Measurements from ENCODE around the gene CERS6.

Gene CERS6

GRCh38 chr2:168642873-168643272 is 186.8 kb downstream of the CERS6 start:
- Histone ChIP-seq H3K27ac (replicated peaks; ENCODE audit: low read length) (no peak overlapping the region), H4K8ac (ENCODE audit: low read depth, low read length) (no peak overlapping the region), H2BK12ac (ENCODE audit: low read length) (no peak overlapping the region), H3K4me1 (ENCODE audit: control insufficient read depth in 2 of 2, insufficient read depth in 1 of 2, low read depth in 1 of 2, low read length in 2 of 2) (peaks cover 3 to 13% of the 10 kb centered on the region in 2 donors), H2AFZ (ENCODE audit: low read length) (no peak overlapping the region), H3K4ac (ENCODE audit: low read length) (no peak overlapping the region), H2AK5ac (ENCODE audit: low read depth, low read length) (no peak overlapping the region), H3K36me3 (replicated peaks in 1 of 2; ENCODE audit: control insufficient read depth in 2 of 2, insufficient read depth in 2 of 2, low read length in 2 of 2) (no peaks in the 10 kb centered on the region), H3K4me3 (ENCODE audit: low read length in 2 of 2) (no peak overlapping the region), H2BK120ac (ENCODE audit: low read depth, low read length) (no peak overlapping the region), H3K18ac (ENCODE audit: low read length) (no peak overlapping the region), H3K9ac (ENCODE audit: low read depth, low read length, poor library complexity) (no peak overlapping the region), H2BK5ac (ENCODE audit: low read length) (no peak overlapping the region), H3K9me3 (replicated peaks in 1 of 2; ENCODE audit: control insufficient read depth in 2 of 2, insufficient read depth in 1 of 2, low read depth in 1 of 2, low read length in 2 of 2) (no peaks in the 10 kb centered on the region), H3K23ac (ENCODE audit: low read depth, low read length, poor library complexity) (no peak overlapping the region), H3K79me1 (ENCODE audit: low read depth, low read length) (no peaks in the 10 kb centered on the region), H3K27me3 (ENCODE audit: control insufficient read depth in 3 of 3, insufficient read depth in 3 of 3, low read depth in 1 of 3, low read length in 3 of 3) (no peaks in the 10 kb centered on the region), H3K4me2 (ENCODE audit: insufficient read depth, low read length, poor library complexity, severe bottlenecking) (no peak overlapping the region), H4K91ac (ENCODE audit: low read depth, low read length, poor library complexity) (no peak overlapping the region), H3K14ac (ENCODE audit: low read length) (no peak overlapping the region), H2BK15ac (ENCODE audit: low read length) (no peak overlapping the region)
- DNase-seq (ENCODE audit: low spot score): no peak
- no CpG with 5 or more reads among the region's 6 CpGs for WGBS, 2 donors (ENCODE audit: extremely low coverage in 2 of 2, insufficient read length in 2 of 2, insufficient replicate concordance in 1 of 2)

- Histone ChIP-seq H3K14ac (ENCODE audit: low read length) (no peak overlapping the region), H2BK12ac (ENCODE audit: low read length) (no peak overlapping the region), H3K4me1 (ENCODE audit: control insufficient read depth in 2 of 2, insufficient read depth in 1 of 2, low read depth in 1 of 2, low read length in 2 of 2) (peaks cover 4 to 7% of the 10 kb centered on the region in 2 donors), H3K9ac (ENCODE audit: low read depth, low read length, poor library complexity) (no peak overlapping the region), H4K91ac (ENCODE audit: low read depth, low read length, poor library complexity) (no peak overlapping the region), H3K27ac (replicated peaks; ENCODE audit: low read length) (no peak overlapping the region), H2BK120ac (ENCODE audit: low read depth, low read length) (no peak overlapping the region), H2BK5ac (ENCODE audit: low read length) (no peak overlapping the region), H3K4me3 (ENCODE audit: low read length in 2 of 2) (no peak overlapping the region), H2AFZ (ENCODE audit: low read length) (no peak overlapping the region), H4K8ac (ENCODE audit: low read depth, low read length) (no peak overlapping the region), H3K18ac (ENCODE audit: low read length) (no peak overlapping the region), H3K23ac (ENCODE audit: low read depth, low read length, poor library complexity) (no peak overlapping the region), H3K79me1 (ENCODE audit: low read depth, low read length) (no peaks in the 10 kb centered on the region), H3K4ac (ENCODE audit: low read length) (no peak overlapping the region), H3K9me3 (replicated peaks in 1 of 2; ENCODE audit: control insufficient read depth in 2 of 2, insufficient read depth in 1 of 2, low read depth in 1 of 2, low read length in 2 of 2) (no peaks in the 10 kb centered on the region), H3K36me3 (replicated peaks in 1 of 2; ENCODE audit: control insufficient read depth in 2 of 2, insufficient read depth in 2 of 2, low read length in 2 of 2) (no peaks in the 10 kb centered on the region), H3K4me2 (ENCODE audit: insufficient read depth, low read length, poor library complexity, severe bottlenecking) (no peak overlapping the region), H2BK15ac (ENCODE audit: low read length) (no peak overlapping the region), H3K27me3 (ENCODE audit: control insufficient read depth in 3 of 3, insufficient read depth in 3 of 3, low read depth in 1 of 3, low read length in 3 of 3) (no peaks in the 10 kb centered on the region), H2AK5ac (ENCODE audit: low read depth, low read length) (no peak overlapping the region)
- no peak for DNase-seq (ENCODE audit: low spot score)
- WGBS, 2 donors (ENCODE audit: extremely low coverage in 2 of 2, insufficient read length in 2 of 2, insufficient replicate concordance in 1 of 2): no CpG with 5 or more reads among the region's 1 CpG
Observed at GRCh38 chr2:168643979-168644378, 187.9 kb downstream of the CERS6 start.

GRCh38 chr2:168645696-168646338 is 189.7 kb downstream of the CERS6 start:
- Histone ChIP-seq H3K4me2 (ENCODE audit: insufficient read depth, low read length, poor library complexity, severe bottlenecking) (no peak overlapping the region), H3K27me3 (ENCODE audit: control insufficient read depth in 3 of 3, insufficient read depth in 3 of 3, low read depth in 1 of 3, low read length in 3 of 3) (no peaks in the 10 kb centered on the region), H2AK5ac (ENCODE audit: low read depth, low read length) (no peak overlapping the region), H3K79me1 (ENCODE audit: low read depth, low read length) (no peaks in the 10 kb centered on the region), H2BK5ac (ENCODE audit: low read length) (no peak overlapping the region), H2BK15ac (ENCODE audit: low read length) (no peak overlapping the region), H3K27ac (replicated peaks; ENCODE audit: low read length) (no peak overlapping the region), H2BK120ac (ENCODE audit: low read depth, low read length) (no peak overlapping the region), H2AFZ (ENCODE audit: low read length) (no peak overlapping the region), H3K9me3 (replicated peaks in 1 of 2; ENCODE audit: control insufficient read depth in 2 of 2, insufficient read depth in 1 of 2, low read depth in 1 of 2, low read length in 2 of 2) (no peaks in the 10 kb centered on the region), H2BK12ac (ENCODE audit: low read length) (no peak overlapping the region), H3K4ac (ENCODE audit: low read length) (no peak overlapping the region), H3K4me1 (ENCODE audit: control insufficient read depth in 2 of 2, insufficient read depth in 1 of 2, low read depth in 1 of 2, low read length in 2 of 2) (peaks cover 2 to 9% of the 10 kb centered on the region in 2 donors), H4K91ac (ENCODE audit: low read depth, low read length, poor library complexity) (no peak overlapping the region), H3K23ac (ENCODE audit: low read depth, low read length, poor library complexity) (no peak overlapping the region), H4K8ac (ENCODE audit: low read depth, low read length) (no peak overlapping the region), H3K36me3 (replicated peaks in 1 of 2; ENCODE audit: control insufficient read depth in 2 of 2, insufficient read depth in 2 of 2, low read length in 2 of 2) (no peaks in the 10 kb centered on the region), H3K14ac (ENCODE audit: low read length) (no peak overlapping the region), H3K4me3 (ENCODE audit: low read length in 2 of 2) (no peak overlapping the region), H3K18ac (ENCODE audit: low read length) (no peak overlapping the region), H3K9ac (ENCODE audit: low read depth, low read length, poor library complexity) (no peak overlapping the region)
- no peak for DNase-seq (ENCODE audit: low spot score)
- WGBS, 2 donors (ENCODE audit: extremely low coverage in 2 of 2, insufficient read length in 2 of 2, insufficient replicate concordance in 1 of 2): no CpG with 5 or more reads among the region's 2 CpGs

- Histone ChIP-seq H3K79me1 (ENCODE audit: low read depth, low read length) (no peaks in the 10 kb centered on the region), H3K23ac (ENCODE audit: low read depth, low read length, poor library complexity) (no peak overlapping the region), H3K9me3 (replicated peaks in 1 of 2; ENCODE audit: control insufficient read depth in 2 of 2, insufficient read depth in 1 of 2, low read depth in 1 of 2, low read length in 2 of 2) (no peaks in the 10 kb centered on the region), H3K4me3 (ENCODE audit: low read length in 2 of 2) (no peak overlapping the region), H3K4ac (ENCODE audit: low read length) (no peak overlapping the region), H3K4me1 (ENCODE audit: control insufficient read depth in 2 of 2, insufficient read depth in 1 of 2, low read depth in 1 of 2, low read length in 2 of 2) (peaks cover 2 to 9% of the 10 kb centered on the region in 2 donors), H3K27ac (replicated peaks; ENCODE audit: low read length) (no peak overlapping the region), H4K91ac (ENCODE audit: low read depth, low read length, poor library complexity) (no peak overlapping the region), H2BK12ac (ENCODE audit: low read length) (no peak overlapping the region), H3K14ac (ENCODE audit: low read length) (no peak overlapping the region), H3K9ac (ENCODE audit: low read depth, low read length, poor library complexity) (no peak overlapping the region), H3K4me2 (ENCODE audit: insufficient read depth, low read length, poor library complexity, severe bottlenecking) (no peak overlapping the region), H2BK5ac (ENCODE audit: low read length) (no peak overlapping the region), H2AK5ac (ENCODE audit: low read depth, low read length) (no peak overlapping the region), H2AFZ (ENCODE audit: low read length) (no peak overlapping the region), H2BK15ac (ENCODE audit: low read length) (no peak overlapping the region), H3K18ac (ENCODE audit: low read length) (no peak overlapping the region), H3K36me3 (replicated peaks in 1 of 2; ENCODE audit: control insufficient read depth in 2 of 2, insufficient read depth in 2 of 2, low read length in 2 of 2) (no peaks in the 10 kb centered on the region), H3K27me3 (ENCODE audit: control insufficient read depth in 3 of 3, insufficient read depth in 3 of 3, low read depth in 1 of 3, low read length in 3 of 3) (no peaks in the 10 kb centered on the region), H4K8ac (ENCODE audit: low read depth, low read length) (no peak overlapping the region), H2BK120ac (ENCODE audit: low read depth, low read length) (no peak overlapping the region)
- no CpG with 5 or more reads among the region's 5 CpGs for WGBS, 2 donors (ENCODE audit: extremely low coverage in 2 of 2, insufficient read length in 2 of 2, insufficient replicate concordance in 1 of 2)
- DNase-seq (ENCODE audit: low spot score): no peak
Observed at GRCh38 chr2:168649105-168649504, 193.0 kb downstream of the CERS6 start.

Data from neuronal stem cell (in vitro differentiated cells).